K562 (cell line): ENCODE results near the gene RPTOR. TPM values are rescaled to one million over a fixed set of nuclear protein-coding genes. Genes with fewer than 3 reads are reported as not detected.

Source experiments
- SAFB ChIP-seq: fragments of 200-400 bp; formaldehyde crosslinking; IDR thresholded peaks from 2 replicates; pipeline ENCODE4 v1.6.1; 2017; ENCODE audit warnings: low read depth, low read length, borderline replicate concordance
- polyA plus RNA-seq, 8 experiments: library from polyadenylated mRNA; depleted of rRNA in 4 of 8; stranded (reverse) in 5 of 8; unstranded in 3 of 8; fragments of >200 nt; fragmentation: Nextera tagmentation in 2 of 8; fragmentation: Illumina TruSeq in 1 of 8; extraction: Ambion mirVana in 2 of 8; extraction: Trizol in 1 of 8; gene quantifications; 2 replicates each; pipeline versions ENCODE4 v1.2.1 to v1.2.3, GENCODE V29; 2011 to 2014; ENCODE audit warnings: inconsistent platforms in 1 of 8, missing spikeins in 1 of 8
- total RNA-seq, 7 experiments: library from RNA; depleted of rRNA in 6 of 7; stranded (reverse); fragments of >200 nt in 6 of 7; fragmentation: Illumina TruSeq in 2 of 7; extraction: Trizol in 2 of 7; gene quantifications; 2 replicates each; pipeline versions ENCODE4 v1.2.1 to v1.2.3, GENCODE V29; 2011 to 2021; ENCODE audit warnings: low replicate concordance in 1 of 7
- TF ChIP-seq, protein P1 (sequence below): fragments of 450-650 bp; IDR thresholded peaks from 2 replicates; pipeline ENCODE4 v1.6.1; 2016; ENCODE audit warnings: low read depth

The RPTOR gene
- total and polyA plus RNA-seq, 9 of the 15 experiments (the other 6 are each of a cell fraction or from before 2014, with no cell fraction given) = 0.24 to 54.1 (median 10.2) TPM

DNA sequence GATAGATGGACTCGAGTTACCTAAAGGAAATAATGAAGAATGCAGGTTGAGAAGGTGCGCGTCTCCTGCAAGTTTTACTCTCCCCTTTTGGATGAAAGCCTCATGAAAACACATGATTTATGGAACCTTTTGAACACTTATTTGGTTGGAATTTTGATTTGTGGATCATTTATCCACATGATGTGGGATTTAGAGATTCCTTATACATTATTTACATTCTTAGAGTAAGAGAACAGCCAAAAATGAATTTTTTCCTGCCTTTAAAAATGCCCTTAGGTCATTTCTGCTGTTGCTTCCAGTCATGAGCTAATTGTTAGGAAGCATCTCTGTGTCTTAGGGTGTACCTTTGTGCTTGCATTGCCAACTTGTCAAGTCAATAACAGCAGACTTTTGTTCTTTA lies 99.9 kb downstream of the RPTOR start (continued):
- TF ChIP-seq, protein P1, sequence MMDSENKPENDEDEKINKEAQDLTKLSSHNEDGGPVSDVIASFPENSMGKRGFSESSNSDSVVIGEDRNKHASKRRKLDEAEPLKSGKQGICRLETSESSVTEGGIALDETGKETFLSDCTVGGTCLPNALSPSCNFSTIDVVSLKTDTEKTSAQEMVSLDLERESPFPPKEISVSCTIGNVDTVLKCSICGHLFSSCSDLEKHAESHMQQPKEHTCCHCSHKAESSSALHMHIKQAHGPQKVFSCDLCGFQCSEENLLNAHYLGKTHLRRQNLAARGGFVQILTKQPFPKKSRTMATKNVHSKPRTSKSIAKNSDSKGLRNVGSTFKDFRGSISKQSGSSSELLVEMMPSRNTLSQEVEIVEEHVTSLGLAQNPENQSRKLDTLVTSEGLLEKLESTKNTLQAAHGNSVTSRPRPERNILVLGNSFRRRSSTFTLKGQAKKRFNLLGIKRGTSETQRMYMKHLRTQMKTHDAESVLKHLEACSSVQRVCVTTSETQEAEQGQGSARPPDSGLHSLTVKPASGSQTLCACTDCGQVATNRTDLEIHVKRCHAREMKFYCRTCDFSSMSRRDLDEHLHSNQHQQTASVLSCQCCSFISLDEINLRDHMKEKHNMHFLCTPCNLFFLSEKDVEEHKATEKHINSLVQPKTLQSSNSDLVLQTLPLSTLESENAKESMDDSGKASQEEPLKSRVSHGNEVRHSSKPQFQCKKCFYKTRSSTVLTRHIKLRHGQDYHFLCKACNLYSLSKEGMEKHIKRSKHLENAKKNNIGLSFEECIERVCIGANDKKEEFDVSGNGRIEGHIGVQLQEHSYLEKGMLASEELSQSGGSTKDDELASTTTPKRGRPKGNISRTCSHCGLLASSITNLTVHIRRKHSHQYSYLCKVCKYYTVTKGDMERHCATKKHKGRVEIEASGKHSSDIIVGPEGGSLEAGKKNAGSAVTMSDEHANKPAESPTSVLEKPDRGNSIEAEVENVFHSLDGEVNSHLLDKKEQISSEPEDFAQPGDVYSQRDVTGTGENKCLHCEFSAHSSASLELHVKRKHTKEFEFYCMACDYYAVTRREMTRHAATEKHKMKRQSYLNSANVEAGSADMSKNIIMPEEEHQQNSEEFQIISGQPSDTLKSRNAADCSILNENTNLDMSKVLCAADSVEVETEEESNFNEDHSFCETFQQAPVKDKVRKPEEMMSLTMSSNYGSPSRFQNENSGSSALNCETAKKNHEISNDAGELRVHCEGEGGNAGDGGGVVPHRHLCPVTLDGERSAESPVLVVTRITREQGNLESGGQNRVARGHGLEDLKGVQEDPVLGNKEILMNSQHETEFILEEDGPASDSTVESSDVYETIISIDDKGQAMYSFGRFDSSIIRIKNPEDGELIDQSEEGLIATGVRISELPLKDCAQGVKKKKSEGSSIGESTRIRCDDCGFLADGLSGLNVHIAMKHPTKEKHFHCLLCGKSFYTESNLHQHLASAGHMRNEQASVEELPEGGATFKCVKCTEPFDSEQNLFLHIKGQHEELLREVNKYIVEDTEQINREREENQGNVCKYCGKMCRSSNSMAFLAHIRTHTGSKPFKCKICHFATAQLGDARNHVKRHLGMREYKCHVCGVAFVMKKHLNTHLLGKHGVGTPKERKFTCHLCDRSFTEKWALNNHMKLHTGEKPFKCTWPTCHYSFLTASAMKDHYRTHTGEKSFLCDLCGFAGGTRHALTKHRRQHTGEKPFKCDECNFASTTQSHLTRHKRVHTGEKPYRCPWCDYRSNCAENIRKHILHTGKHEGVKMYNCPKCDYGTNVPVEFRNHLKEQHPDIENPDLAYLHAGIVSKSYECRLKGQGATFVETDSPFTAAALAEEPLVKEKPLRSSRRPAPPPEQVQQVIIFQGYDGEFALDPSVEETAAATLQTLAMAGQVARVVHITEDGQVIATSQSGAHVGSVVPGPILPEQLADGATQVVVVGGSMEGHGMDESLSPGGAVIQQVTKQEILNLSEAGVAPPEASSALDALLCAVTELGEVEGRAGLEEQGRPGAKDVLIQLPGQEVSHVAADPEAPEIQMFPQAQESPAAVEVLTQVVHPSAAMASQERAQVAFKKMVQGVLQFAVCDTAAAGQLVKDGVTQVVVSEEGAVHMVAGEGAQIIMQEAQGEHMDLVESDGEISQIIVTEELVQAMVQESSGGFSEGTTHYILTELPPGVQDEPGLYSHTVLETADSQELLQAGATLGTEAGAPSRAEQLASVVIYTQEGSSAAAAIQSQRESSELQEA = no peak
- TF ChIP-seq SAFB = no peak
